ENCODE results near the gene MAPK8.

Gene MAPK8

DNA sequence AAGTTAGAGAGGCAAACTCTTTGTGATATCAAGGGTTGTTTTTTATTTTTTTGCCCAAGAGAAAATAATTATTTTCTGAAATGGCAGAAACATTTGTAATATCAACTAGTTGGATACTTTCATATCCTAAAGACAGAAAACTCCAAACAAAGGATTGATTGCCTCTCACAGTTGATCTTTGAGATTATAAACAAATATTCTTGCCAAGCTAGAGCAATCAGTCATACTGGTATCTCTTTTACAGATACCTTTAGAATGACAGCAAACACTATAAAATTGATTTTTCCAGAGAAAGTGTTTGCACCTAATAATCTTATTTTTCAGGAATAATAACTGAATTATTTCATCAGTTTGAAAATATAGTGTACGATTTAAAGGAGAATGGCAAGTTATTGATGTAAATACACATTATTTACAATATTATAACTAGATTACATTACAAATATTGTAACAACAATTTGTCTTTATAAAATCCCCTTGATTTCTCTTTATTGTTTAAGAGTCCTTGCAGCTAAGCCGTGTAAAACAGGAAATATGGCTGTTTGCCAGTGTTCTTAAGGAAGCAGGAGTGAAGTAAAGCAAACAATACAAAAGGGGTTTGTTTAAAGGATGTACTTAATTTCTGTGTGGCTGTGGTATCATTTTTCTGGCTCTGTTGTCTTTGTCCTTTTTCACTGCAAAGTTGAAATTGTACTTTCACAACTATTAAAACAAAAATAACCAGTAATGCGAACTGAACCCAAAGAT lies 58.4 kb downstream of the MAPK8 start:
- Histone ChIP-seq H3K4me3 (replicated peaks; ENCODE audit: low read depth, low read length) (no peak overlapping the region), H3K27me3 (replicated peaks; ENCODE audit: control insufficient read depth, insufficient read depth, low read length) (no peaks in the 10 kb centered on the region), H3K36me3 (ENCODE audit: control insufficient read depth, insufficient read depth, low read length) (no peaks in the 10 kb centered on the region)
- DNase-seq (ENCODE audit: extremely low read depth, insufficient read length): no peak
- TF ChIP-seq CTCF (IDR thresholded peaks at IDR 0.05; ENCODE audit: insufficient read depth, low read length, poor library complexity, severe bottlenecking): no peak

- TF ChIP-seq CTCF (IDR thresholded peaks at IDR 0.05; ENCODE audit: insufficient read depth, low read length, poor library complexity, severe bottlenecking): no peak
- Histone ChIP-seq H3K4me3 (replicated peaks; ENCODE audit: low read depth, low read length) (no peak overlapping the region), H3K36me3 (ENCODE audit: control insufficient read depth, insufficient read depth, low read length) (no peaks in the 10 kb centered on the region), H3K27me3 (replicated peaks; ENCODE audit: control insufficient read depth, insufficient read depth, low read length) (no peaks in the 10 kb centered on the region)
- no peak for DNase-seq (ENCODE audit: extremely low read depth, insufficient read length)
These were observed 59.2 kb downstream of the MAPK8 start for GRCh38 chr10:48365668-48366067.

GRCh38 chr10:48366261-48366660 lies 59.8 kb downstream of the MAPK8 start:
- DNase-seq (ENCODE audit: extremely low read depth, insufficient read length): no peak
- H3K27me3 ChIP-seq (replicated peaks; ENCODE audit: control insufficient read depth, insufficient read depth, low read length): no peaks in the 10 kb centered on the region
- no peak overlapping the region for H3K4me3 ChIP-seq (replicated peaks; ENCODE audit: low read depth, low read length)
- no peaks in the 10 kb centered on the region for H3K36me3 ChIP-seq (ENCODE audit: control insufficient read depth, insufficient read depth, low read length)
- TF ChIP-seq CTCF (IDR thresholded peaks at IDR 0.05; ENCODE audit: insufficient read depth, low read length, poor library complexity, severe bottlenecking): no peak

- no peak for DNase-seq (ENCODE audit: extremely low read depth, insufficient read length)
- Histone ChIP-seq H3K27me3 (replicated peaks; ENCODE audit: control insufficient read depth, insufficient read depth, low read length) (no peaks in the 10 kb centered on the region), H3K4me3 (replicated peaks; ENCODE audit: low read depth, low read length) (no peak overlapping the region), H3K36me3 (ENCODE audit: control insufficient read depth, insufficient read depth, low read length) (no peaks in the 10 kb centered on the region)
- TF ChIP-seq CTCF (IDR thresholded peaks at IDR 0.05; ENCODE audit: insufficient read depth, low read length, poor library complexity, severe bottlenecking): no peak
These were observed 63.0 kb downstream of the MAPK8 start for GRCh38 chr10:48369501-48369900.

- Histone ChIP-seq H3K4me3 (replicated peaks; ENCODE audit: low read depth, low read length) (no peak overlapping the region), H3K27me3 (replicated peaks; ENCODE audit: control insufficient read depth, insufficient read depth, low read length) (no peaks in the 10 kb centered on the region), H3K36me3 (ENCODE audit: control insufficient read depth, insufficient read depth, low read length) (no peaks in the 10 kb centered on the region)
- no peak for DNase-seq (ENCODE audit: extremely low read depth, insufficient read length)
- TF ChIP-seq CTCF (IDR thresholded peaks at IDR 0.05; ENCODE audit: insufficient read depth, low read length, poor library complexity, severe bottlenecking): no peak
These were observed 71.5 kb downstream of the MAPK8 start for GRCh38 chr10:48377751-48378530.
